GM21381 (cell line): ENCODE results near the gene CDC123.
"Not testable (repeated sequence)": the region's sequence is repeated elsewhere in the genome, so short reads cannot be mapped to it uniquely, and the experiment has no call there.

Experiments used
- ATAC-seq: cut with Tn5 transposase; IDR thresholded peaks from one replicate; pipeline ENCODE4 v1.9.1; 2021; ENCODE audit warnings: mild to moderate bottlenecking, moderate library complexity; ENCODE audit not compliant: unreplicated experiment

The CDC123 gene

GRCh38 chr10:12189426-12189825, 6.6 kb upstream of the CDC123 start:
- no peak for ATAC-seq

DNA sequence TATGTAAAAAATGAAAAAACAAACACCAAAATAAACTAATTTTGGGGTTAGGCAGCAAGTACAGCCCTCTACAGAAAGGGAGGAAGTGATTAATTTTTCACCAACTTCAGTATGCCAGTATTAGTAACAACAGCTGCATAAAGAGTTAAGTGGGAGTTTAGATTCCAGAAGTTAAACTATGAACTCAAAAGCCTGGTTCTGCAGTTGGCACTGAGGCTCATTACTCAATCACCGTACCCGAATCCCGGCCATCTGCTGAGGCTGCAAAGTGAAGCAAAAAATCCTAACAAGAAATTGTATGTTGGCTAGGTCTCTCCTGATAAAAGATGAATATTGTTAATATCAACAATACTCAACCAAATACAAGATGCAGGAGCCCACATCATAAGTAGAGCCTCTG, 4.3 kb upstream of the CDC123 start:
- ATAC-seq = no peak

GRCh38 chr10:12193193-12193592, 2.8 kb upstream of the CDC123 start:
- no peak for ATAC-seq

DNA sequence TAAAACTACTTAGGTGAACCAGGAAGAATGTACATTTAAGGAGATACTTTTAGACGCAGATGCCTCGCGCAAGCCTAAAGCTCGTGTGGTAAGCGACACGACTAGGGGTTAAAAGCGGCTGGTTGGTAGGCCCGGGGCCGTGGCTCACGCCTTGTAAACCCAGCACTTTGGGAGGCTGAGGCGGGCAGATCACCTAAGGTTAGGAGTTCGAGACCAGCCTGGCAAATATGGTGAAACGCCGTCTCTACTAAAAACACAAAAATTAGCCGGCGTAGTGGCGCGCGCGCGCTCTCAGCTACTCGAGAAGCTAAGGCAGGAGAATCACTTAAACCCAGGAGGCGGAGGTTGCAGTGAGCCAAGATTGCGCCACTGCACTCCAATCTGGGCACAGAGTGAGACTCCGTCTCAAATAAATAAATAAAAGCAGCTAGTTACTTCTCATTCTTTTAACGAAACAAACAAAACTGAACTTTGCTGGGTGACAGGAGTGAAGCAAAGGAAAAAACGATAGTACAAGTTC, 1.2 kb upstream of the CDC123 start:
- no peak for ATAC-seq

GRCh38 chr10:12195281-12195602, 746 bp upstream of the CDC123 start:
- ATAC-seq = no peak

DNA sequence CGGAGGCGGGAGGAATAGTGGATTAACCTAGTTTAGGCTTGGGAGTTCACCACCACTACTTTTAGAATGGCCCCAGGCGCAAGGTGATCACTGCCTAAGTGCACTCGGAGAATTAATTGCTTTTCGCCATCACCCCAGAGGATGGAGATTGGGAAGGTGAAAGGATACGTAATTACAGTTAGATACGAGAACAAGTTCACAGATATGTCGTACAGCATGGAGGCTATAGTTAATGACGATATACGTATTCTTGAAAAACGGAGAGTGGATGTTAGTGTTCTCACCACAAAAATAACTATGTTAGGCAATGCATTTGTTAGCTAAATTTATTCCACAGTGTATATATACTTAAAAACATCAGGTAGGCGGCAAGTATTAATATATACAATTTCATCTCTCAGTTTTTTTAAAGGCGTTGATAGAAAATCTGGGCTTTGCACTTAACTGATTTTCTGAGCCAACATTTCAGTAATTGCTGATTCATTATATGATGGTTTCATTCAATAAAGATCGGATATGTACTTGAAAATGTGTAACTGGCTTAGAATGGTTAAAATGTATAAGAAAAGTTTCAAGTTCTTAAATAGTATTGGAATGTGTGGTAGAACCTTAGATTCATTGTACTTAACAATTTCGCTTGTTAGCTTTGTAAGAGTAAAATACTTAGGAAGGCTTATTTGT, 683 bp downstream of the CDC123 start:
- ATAC-seq = peak; percentile 5

DNA sequence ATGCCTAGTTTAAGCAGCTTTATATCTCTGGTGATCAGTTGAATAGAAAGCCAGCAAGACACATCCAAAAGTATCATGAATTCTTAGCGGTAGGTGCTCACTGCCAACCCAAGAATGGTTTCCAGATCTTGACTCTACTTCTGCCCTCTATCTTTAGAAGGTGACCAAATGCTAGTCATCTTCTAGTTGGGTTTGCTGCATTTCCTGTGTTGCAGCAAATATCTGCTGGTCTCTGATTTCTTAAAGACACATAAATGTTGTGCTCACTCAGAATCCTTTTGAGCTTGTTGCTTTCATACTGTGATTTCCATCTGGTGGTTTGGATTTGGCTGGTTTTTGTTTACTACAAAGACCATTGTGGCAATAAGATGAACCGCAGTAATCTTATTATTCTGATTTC, 2.2 kb downstream of the CDC123 start:
- no peak for ATAC-seq

DNA sequence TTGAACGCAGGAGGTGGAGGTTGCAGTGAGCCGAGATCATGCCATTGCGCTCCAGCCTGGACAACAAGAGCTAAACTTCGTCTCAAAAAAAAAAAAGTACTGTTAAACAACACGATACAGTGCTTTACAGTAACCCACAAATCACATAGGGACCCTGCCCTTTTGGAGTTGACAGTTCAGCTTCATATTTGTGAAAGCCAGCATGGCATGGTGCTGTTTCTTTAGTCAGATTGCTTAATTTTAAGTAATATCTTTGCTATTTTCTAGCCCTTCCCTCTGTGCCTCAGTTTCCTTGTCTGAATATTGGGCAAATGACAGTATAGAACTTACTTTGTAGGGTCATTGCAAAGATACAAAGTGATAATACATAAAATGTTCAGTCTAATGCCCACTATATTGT, 4.9 kb downstream of the CDC123 start:
- ATAC-seq = no peak

DNA sequence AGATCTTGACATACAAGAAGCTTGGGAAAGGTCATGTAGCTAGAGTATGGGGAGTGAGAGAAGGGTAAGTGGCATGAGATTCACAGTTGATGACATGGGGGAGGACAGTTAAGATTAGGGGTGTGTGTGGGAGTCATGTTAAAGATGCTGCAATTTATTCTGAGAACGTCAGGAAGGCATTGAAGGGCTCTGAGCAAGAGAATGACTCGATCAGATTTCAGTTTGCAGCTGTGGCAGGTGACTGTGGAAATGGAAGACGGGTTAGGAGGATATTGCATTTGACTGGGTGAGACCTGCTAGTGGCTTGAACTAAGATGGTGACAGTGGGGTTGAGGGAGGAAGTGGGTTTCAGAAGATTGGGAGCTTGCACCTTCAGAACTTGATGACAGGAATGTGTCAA, 5.6 kb downstream of the CDC123 start:
- no peak for ATAC-seq

- ATAC-seq = no peak
Measured at GRCh38 chr10:12202226-12202625, 6.2 kb downstream of the CDC123 start.

DNA sequence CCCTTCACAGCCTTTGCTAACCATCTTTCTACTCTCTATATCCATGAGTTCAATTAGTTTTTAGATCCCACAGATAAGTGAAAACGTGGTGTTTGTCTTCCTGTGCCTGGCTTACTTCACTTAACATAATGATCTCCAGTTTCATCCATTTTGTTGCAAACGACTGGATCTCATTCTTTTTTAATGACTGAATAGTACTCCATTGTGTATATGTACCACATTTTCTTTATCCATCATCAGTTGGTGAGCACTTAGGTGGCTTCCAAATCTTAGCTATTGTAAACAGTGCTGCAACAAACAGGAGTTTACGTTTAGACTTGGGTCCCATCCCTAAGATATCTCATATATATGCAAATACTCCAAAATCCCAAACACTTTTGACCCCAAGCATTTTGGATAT, 9.1 kb downstream of the CDC123 start:
- no peak for ATAC-seq

- no peak for ATAC-seq
Measured at GRCh38 chr10:12207114-12207513, 11.1 kb downstream of the CDC123 start.

GRCh38 chr10:12208460-12208859, 12.5 kb downstream of the CDC123 start:
- ATAC-seq = no peak

DNA sequence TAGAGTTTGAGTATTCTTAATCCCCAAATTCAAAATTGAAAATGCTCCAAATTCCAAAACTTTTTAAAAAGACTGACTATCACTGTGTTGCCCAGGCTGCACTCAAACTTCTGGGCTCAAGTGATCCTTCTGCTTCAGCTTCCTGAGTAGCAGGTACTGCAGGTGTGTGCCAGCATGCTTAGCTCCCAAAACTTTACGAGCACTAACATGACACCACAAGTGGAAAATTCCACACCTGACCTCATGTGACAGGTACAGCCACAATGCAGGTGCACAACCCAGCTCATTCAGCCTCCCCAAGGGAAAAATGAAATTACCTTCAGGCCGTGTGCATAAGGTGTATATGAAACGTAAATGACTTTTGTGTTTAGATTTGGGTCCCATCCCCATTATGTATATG, 16.5 kb downstream of the CDC123 start:
- no peak for ATAC-seq

DNA sequence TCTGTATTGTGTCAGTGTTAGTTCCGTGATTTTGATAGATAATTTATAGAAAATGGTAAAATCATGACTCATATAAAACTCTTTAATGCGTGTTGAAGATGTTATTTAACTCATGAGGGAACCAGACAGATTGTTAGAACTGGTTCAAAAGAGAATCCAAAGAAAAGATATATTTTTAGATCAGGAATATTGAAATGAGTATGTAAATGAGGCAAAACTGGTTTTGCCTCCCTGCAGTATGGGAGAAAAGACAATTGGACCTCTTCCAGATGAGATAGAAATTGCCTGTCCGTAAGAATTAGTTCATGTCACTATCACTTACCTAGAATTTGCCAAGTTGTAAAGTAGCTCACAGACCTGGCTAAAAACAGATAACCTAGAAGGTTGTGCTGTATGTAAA, 17.6 kb downstream of the CDC123 start:
- no peak for ATAC-seq

- no peak for ATAC-seq
Measured at GRCh38 chr10:12214093-12214492, 18.1 kb downstream of the CDC123 start.

DNA sequence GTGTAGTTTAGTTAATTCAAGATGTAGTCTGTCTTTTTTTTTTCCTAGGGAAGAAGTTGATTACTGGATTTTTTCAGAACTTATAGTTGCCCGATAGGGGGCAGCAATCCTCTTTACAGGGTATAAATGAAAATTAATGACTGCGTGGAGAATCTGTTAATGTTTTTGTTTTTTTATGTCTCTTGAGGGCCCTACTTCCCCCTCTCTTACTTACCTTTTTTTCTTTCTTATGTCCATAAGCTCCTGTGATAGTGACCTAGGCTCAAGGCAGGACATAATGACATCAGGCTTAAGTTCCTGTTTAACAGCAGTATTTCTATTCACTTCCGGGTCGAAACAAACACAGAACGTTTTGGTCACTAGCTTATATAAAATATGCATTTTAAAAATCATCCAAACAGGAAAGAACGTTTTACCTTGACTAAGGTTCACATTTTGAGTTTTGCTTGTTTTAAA, 18.8 kb downstream of the CDC123 start:
- no peak for ATAC-seq

DNA sequence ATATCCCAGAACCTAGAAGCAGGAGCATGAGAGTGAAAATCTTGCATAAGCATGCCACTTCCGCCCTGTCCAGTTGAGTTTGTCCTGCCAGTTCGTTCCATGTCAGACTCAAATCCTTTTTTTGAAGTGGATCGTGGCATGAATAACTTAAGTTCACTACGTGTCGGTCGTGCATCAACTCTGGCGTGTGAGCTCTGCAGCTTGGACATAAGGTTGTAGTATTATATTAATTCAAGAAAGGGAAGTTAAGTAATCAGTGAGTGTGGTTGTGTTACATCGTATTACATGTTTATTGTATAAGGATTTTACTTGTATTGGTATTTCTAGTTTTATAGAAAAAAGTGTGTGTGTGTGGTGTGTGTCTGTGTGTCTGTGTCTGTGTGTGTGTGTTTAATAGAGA, 23.0 kb downstream of the CDC123 start:
- ATAC-seq = no peak

DNA sequence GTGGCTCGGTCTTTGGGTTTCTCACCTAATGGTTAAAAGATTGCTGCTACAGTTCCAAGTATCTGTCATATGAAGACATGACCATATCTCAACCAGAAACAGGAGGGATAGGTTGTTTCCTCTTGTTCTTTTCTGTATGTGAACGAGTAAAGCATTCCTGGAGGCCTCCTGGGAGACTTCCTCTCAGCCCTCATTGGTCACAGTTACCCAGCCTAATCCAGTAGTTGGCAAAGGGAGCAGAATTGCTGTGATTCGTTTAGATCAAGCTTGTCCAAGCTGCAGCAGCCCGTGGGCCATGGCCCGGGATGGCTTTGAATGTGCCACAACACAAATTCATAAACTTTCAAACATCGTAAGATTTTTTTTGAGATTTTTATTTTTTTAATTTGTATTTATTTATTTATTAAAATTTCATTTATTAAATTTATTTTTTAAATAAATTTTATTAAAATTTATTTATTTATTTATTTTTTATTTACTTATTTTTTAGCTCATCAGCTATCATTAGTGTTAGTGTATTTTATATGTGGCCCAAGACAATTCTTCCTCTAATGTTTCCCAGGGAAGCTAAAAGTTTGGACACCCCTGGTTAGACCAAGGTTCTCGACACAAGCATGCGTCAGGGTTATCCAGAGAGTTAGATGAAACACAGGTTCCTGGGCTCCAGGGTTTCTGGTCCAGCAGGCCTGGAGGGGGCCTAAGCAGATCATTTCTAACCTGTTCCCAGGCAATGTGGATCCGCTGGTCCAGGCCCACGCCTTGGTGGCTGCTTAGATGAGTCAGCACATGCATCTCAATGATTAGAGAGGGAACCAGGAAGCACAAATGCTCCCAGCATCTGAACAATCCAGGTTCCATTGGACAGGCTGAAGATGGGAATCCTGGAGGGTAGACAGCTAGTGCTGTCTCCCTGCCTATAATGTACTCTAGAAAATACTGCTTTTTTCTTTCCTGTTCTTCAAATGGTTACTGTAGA, 25.6 kb downstream of the CDC123 start:
- ATAC-seq = no peak

DNA sequence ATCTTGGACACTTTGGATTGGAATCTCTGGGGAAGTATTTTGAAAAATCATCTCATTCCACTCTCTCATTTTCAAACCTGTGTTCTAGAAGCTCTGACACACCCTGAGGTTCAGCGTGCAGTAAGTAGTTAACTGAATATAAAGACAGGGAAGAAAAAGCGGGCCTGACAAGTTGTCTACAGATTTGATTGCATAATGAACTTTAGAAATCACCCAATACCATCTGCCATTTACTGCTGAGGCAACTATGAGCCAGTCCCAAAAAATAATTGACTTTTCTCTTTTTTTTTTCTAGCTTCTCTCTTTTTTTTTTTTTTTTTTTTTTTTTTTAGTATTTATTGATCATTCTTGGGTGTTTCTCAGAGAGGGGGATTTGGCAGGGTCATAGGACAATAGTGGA, 29.5 kb downstream of the CDC123 start:
- no peak for ATAC-seq

DNA sequence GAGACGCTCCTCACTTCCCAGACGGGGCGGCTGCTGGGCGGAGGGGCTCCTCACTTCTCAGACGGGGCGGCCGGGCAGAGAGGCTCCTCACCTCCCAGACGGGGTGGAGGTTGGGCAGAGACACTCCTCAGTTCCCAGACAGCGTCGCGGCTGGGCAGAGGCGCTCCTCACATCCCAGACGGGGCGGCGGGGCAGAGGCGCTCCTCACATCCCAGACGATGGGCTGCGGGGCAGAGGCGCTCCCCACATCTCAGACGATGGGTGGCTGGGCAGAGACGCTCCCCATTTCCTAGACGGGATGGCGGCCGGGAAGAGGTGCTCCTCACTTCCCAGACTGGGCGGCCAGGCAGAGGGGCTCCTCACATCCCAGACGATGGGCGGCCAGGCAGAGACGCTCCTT, 30.4 kb downstream of the CDC123 start:
- ATAC-seq = not testable (repeated sequence)

DNA sequence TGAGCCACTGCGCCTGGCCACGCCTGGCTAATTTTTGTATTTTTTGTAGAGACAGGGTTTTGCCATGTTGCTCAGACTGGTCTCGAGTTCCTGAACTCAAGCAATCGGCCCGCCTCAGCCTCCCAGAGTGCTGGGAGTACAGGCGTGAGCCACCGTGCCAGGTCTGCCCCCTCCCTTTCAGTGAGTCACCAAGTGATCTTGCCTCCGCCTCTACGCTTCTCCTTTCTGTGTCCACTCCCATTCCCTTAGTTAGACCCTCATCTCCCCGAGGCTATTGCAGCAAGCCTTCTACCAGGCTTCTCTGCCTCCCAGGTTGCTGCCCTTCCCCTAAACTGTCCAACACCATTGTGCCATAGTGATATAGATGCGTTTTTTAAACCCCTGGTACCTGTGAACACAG, 32.9 kb downstream of the CDC123 start:
- ATAC-seq = no peak
